Lower leg skin (tissue), 3 donors: Measurements from ENCODE around the gene VSIG10L.

Source experiments
- CTCF ChIP-seq, 3 donors: fragments of 450-650 bp; IDR thresholded peaks; one replicate each; pipeline ENCODE4 v1.5.1; 2016; ENCODE audit warnings: antibody characterized with exemption in 3 of 3, mild to moderate bottlenecking in 3 of 3, moderate library complexity in 2 of 3
- POLR2A ChIP-seq, 2 donors: fragments of 450-650 bp; IDR thresholded peaks; one replicate each; pipeline ENCODE4 v1.6.1; 2016 to 2017; ENCODE audit warnings: antibody characterized with exemption in 2 of 2, mild to moderate bottlenecking in 1 of 2, moderate library complexity in 1 of 2

- TF ChIP-seq CTCF (IDR thresholded peaks at IDR 0.05) (no peak), POLR2A (IDR thresholded peaks at IDR 0.05) (no peak)
Observed at GRCh38 chr19:51331193-51331592, 10.7 kb downstream of the VSIG10L start.
